ENCODE measurements around the gene CPS1.

The CPS1 gene

DNA sequence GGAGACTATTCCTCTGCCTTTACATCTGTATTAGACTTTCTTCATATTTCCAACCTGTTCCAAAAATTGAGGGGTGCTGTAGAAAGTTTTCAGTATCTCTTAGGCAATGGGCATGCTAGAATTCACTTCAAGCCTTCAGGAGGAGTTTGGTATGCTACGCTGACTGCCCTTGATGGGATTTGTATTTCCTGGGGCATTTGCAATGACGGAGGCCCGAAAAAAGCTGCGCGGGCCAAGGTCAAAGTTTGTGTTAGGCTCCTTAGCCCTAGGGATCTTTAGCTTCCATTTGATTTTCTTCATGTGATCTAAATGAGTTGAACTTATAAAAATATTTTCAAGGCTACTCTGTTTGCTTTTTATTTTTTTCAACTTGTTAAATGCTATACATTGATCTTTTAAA lies 5.1 kb downstream of the CPS1 start:
- H3K9me3 Mint-ChIP-seq, result no peaks in the 10 kb centered on the region
- H3K27ac Mint-ChIP-seq, result no peak overlapping the region
- H3K4me1 Mint-ChIP-seq (ENCODE audit: low read depth), result no peaks in the 10 kb centered on the region
- H3K27me3 Mint-ChIP-seq, result no peaks in the 10 kb centered on the region
- no peak overlapping the region for H3K4me3 Mint-ChIP-seq
- H3K36me3 Mint-ChIP-seq (ENCODE audit: low read depth), result no peaks in the 10 kb centered on the region

DNA sequence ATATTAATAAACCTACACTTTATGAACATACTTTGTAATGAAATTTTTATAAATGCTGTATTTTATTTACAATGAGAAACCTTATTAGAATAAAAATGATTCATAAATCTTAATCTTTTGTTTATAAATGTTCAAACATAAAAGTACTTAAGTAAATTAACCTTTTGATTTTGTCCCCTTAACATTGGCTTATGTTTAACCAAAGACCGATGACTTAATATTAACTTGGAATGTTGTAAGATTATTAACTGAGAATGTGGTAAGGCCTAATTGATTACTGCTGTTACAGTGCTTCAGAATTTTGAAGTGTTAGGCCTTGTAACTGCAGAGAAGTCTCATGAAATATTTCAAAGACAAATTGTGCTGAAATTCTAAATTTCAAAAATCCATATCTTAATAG lies 5.7 kb downstream of the CPS1 start:
- Mint-ChIP-seq H3K27ac (no peak overlapping the region), H3K36me3 (ENCODE audit: low read depth) (no peaks in the 10 kb centered on the region), H3K27me3 (no peaks in the 10 kb centered on the region), H3K4me1 (ENCODE audit: low read depth) (no peaks in the 10 kb centered on the region), H3K4me3 (no peak overlapping the region), H3K9me3 (no peaks in the 10 kb centered on the region)

DNA sequence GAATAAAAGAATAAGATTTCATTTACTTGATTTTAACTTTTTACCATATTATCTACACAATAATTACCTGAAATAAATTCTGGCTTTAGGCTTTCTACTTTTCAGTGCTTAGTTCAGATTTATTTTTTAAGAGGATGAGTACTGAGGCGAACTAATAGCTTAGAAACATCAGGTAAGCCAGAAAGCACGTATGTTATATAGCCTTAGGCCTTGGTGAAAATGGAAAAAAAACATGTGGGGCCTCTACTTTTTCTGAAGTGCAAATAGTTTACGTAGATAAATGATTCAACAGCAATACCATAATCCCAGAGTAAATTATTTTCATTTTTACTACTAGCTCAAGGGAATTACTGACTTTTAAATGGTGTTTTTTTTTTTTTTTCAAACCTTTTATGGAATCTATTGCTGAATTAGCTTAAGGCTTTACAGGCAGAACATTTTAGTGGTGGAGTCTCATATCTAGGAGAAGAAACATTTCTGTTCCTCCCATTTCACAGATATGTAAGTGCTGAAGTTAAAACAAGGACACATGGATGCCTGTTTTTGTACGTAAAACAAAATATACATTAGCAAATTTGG lies 6.2 kb downstream of the CPS1 start:
- Mint-ChIP-seq H3K4me3 (no peak overlapping the region), H3K9me3 (no peaks in the 10 kb centered on the region), H3K4me1 (ENCODE audit: low read depth) (no peaks in the 10 kb centered on the region), H3K27ac (no peak overlapping the region), H3K27me3 (no peaks in the 10 kb centered on the region), H3K36me3 (ENCODE audit: low read depth) (no peaks in the 10 kb centered on the region)

DNA sequence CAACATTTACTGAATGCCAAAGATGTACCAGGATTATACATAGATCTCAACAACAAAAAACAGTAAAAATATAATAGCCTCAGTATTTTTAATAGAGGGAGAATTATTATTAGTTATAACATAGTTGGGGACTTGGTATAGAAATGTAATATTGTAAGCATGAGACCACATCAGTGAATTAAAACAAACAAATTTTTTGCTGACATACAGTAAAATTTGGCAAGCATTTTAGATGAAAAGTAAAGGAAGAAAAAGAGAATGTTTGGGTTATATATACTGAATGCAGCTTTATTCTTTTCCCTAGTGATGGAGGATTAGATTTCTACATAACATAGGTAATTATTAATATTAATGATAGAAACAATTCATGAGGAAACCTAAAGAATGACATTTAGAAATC lies 10.9 kb downstream of the CPS1 start:
- no peaks in the 10 kb centered on the region for H3K4me1 Mint-ChIP-seq (ENCODE audit: low read depth)
- H3K4me3 Mint-ChIP-seq, result no peak overlapping the region
- H3K27me3 Mint-ChIP-seq, result peaks cover 5% of the 10 kb centered on the region
- H3K36me3 Mint-ChIP-seq (ENCODE audit: low read depth), result no peaks in the 10 kb centered on the region
- H3K9me3 Mint-ChIP-seq, result no peaks in the 10 kb centered on the region
- no peak overlapping the region for H3K27ac Mint-ChIP-seq

DNA sequence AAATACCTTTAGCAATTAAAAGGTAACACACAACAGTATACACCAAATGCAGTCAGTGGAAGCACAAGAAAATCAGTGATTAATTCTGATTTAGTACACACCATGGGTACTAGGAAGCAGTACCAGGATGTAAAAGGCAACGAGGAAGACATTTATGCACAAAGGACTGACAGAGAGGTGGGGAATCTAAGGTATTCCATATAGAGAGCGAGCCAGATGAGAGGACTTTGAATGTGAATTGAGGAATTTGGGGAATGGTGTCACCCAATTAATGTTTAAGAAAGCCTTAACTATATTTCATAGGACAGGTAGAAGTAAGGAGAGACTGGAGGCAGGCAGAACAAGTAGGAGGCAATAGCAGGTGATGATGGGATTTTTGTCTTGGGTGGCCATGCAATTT lies 11.7 kb downstream of the CPS1 start:
- Mint-ChIP-seq H3K4me1 (ENCODE audit: low read depth) (no peaks in the 10 kb centered on the region), H3K27me3 (peaks cover 5% of the 10 kb centered on the region), H3K4me3 (no peak overlapping the region), H3K9me3 (no peaks in the 10 kb centered on the region), H3K27ac (no peak overlapping the region), H3K36me3 (ENCODE audit: low read depth) (no peaks in the 10 kb centered on the region)

DNA sequence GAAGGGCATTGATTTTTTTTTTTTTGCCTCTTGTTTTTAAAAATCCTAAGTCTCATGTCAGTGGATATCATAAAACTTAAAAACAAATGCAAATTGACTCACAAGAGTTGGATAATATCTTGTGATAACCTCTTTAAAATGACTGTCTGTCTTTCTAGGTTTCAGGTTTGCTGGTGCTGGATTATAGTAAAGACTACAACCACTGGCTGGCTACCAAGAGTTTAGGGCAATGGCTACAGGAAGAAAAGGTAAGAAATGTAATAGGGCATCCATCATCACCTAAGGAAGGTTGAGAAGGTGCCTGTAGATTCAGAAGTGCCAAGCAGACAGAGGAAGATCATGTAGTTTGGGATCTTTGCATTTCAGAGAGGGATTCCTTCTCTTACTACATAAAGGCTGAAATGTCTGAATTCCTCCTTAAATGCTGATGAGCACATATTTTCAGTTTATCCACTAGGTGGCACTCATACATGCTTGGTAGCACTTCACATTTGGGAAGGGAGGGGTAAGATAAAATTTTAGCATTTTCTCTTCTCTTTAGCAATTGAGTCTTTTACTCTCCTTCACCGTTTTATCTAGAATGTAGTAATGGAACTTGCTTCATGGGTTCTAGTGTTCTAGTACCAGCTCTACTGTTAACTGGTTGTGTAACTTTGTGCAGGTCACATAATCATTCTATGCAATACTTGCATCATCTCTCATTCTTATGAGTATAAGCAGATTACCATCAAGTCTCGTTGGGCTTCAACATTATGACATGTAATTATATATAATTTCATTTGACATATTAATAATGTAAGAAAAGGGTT lies 21.1 kb downstream of the CPS1 start:
- Mint-ChIP-seq H3K4me1 (ENCODE audit: low read depth) (no peaks in the 10 kb centered on the region), H3K9me3 (no peaks in the 10 kb centered on the region), H3K27ac (no peak overlapping the region), H3K27me3 (no peaks in the 10 kb centered on the region), H3K36me3 (ENCODE audit: low read depth) (no peaks in the 10 kb centered on the region), H3K4me3 (no peak overlapping the region)

DNA sequence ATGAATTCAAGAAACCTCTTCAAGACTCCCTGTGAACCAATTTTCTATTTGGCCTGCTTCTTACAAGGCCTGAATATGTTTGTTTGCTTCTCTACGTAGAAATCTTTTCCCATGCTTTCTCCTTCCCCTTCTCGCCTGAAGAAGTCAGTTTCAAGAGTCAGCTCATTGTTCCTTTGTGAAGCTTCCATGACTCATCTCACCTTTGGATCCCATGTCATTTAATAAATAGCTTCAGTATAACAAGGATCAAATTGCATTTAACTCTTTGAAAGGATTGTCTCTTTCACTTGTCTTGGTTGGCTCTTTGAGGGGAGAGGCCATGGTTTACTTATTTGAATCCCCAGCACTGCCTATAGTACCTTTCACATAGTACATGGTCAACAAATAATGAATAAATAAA lies 28.4 kb downstream of the CPS1 start:
- no peak overlapping the region for H3K4me3 Mint-ChIP-seq
- H3K27ac Mint-ChIP-seq, result no peak overlapping the region
- no peaks in the 10 kb centered on the region for H3K36me3 Mint-ChIP-seq (ENCODE audit: low read depth)
- H3K4me1 Mint-ChIP-seq (ENCODE audit: low read depth), result no peaks in the 10 kb centered on the region
- no peaks in the 10 kb centered on the region for H3K27me3 Mint-ChIP-seq
- H3K9me3 Mint-ChIP-seq, result no peaks in the 10 kb centered on the region

DNA sequence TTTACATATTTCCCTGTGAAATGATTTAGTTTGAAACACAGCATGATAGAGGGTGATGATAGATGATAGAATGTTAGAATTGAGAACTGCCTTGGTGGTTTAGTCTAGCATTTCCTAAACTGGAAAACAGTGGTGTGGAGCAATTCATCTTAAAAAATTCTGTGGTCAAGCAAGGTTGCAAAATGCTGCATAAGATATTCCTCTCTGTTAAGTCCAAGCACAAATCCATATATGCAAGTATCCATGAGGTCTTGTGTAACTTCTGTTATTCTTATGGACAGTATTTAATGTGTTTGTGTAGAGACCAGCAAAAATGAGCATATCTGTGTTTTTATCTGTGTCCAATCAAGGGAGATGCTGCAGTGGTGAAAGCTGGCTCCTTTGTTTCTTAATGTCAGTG lies 30.0 kb downstream of the CPS1 start:
- Mint-ChIP-seq H3K4me1 (ENCODE audit: low read depth) (no peaks in the 10 kb centered on the region), H3K27me3 (no peaks in the 10 kb centered on the region), H3K27ac (no peak overlapping the region), H3K36me3 (ENCODE audit: low read depth) (no peaks in the 10 kb centered on the region), H3K4me3 (no peak overlapping the region), H3K9me3 (no peaks in the 10 kb centered on the region)

DNA sequence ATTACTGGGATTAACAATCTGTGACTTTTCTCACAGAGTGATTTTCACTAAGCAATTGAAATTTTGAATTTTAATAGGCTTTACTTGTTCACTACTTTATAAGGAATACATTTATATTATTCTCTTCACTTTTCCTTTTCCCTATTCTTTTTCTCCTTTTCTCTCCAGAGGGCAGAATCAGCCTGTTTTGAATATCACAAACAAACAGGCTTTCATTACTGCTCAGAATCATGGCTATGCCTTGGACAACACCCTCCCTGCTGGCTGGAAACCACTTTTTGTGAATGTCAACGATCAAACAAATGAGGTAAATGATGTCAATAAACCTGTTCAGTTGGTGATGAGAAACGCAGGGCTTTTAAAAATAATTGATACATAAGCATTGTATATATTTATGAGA lies 35.3 kb downstream of the CPS1 start:
- no peak overlapping the region for H3K4me3 Mint-ChIP-seq
- H3K9me3 Mint-ChIP-seq, result no peaks in the 10 kb centered on the region
- no peaks in the 10 kb centered on the region for H3K36me3 Mint-ChIP-seq (ENCODE audit: low read depth)
- no peaks in the 10 kb centered on the region for H3K4me1 Mint-ChIP-seq (ENCODE audit: low read depth)
- H3K27ac Mint-ChIP-seq, result no peak overlapping the region
- H3K27me3 Mint-ChIP-seq, result no peaks in the 10 kb centered on the region

DNA sequence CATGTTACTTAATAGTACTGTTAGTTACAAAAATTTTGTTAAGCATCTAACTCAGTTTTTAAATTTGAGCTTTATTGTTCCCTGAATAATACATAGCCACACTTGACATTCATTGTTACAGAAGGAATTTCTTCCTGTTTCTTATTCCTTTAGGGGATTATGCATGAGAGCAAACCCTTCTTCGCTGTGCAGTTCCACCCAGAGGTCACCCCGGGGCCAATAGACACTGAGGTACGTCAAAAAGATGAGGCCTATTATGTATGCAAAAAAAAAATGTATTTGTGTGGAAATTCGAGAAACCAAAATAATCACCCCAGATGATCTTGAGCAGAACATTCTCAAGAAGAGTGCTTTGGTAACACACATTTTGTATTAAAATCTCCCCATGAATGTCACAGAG lies 36.3 kb downstream of the CPS1 start:
- Mint-ChIP-seq H3K27ac (no peak overlapping the region), H3K36me3 (ENCODE audit: low read depth) (no peaks in the 10 kb centered on the region), H3K4me3 (no peak overlapping the region), H3K9me3 (peaks cover 1% of the 10 kb centered on the region), H3K27me3 (no peaks in the 10 kb centered on the region), H3K4me1 (ENCODE audit: low read depth) (no peaks in the 10 kb centered on the region)

DNA sequence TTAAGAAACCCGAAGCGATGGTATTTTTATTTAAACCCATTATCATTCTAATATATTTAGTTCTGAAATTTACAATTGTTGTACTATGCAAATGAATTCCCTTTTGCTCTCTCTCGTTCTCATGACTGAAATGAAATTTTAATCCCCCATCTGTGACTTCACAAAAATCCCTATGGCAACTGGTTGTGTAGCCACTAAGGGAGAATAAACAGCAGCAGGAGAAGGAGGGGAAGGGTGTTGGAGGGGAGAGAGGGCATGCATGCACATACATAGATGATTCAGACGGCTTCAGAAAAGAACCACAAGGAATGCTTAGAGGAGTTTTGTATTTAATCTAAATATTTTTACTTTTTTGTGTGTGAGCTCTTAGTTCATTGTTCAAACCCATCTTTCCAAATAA lies 36.8 kb downstream of the CPS1 start:
- no peaks in the 10 kb centered on the region for H3K4me1 Mint-ChIP-seq (ENCODE audit: low read depth)
- H3K27me3 Mint-ChIP-seq, result peaks cover 2% of the 10 kb centered on the region
- H3K27ac Mint-ChIP-seq, result no peak overlapping the region
- peaks cover 6% of the 10 kb centered on the region for H3K9me3 Mint-ChIP-seq
- no peaks in the 10 kb centered on the region for H3K36me3 Mint-ChIP-seq (ENCODE audit: low read depth)
- no peak overlapping the region for H3K4me3 Mint-ChIP-seq

DNA sequence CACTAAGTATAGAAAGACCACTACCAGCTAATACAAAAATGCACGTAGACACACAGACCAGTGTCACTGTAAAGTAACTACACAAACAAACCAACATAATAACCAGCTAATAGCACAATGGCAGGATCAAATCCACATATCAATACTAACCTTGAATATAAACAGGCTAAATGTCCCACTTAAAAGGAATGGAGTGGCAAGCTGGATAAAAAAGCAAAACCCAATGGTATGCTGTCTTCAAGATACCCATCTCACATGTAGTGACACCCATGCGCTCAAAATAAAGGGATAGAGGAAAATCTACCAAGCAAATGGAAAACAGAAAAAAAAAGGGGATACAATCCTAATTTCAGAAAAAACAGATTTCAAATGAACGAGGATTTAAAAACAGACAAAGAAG lies 41.8 kb downstream of the CPS1 start:
- H3K4me3 Mint-ChIP-seq, result no peak overlapping the region
- H3K27ac Mint-ChIP-seq, result no peak overlapping the region
- H3K27me3 Mint-ChIP-seq, result peaks cover 3% of the 10 kb centered on the region
- H3K9me3 Mint-ChIP-seq, result peaks cover 9% of the 10 kb centered on the region
- H3K4me1 Mint-ChIP-seq (ENCODE audit: low read depth), result no peaks in the 10 kb centered on the region
- no peaks in the 10 kb centered on the region for H3K36me3 Mint-ChIP-seq (ENCODE audit: low read depth)

DNA sequence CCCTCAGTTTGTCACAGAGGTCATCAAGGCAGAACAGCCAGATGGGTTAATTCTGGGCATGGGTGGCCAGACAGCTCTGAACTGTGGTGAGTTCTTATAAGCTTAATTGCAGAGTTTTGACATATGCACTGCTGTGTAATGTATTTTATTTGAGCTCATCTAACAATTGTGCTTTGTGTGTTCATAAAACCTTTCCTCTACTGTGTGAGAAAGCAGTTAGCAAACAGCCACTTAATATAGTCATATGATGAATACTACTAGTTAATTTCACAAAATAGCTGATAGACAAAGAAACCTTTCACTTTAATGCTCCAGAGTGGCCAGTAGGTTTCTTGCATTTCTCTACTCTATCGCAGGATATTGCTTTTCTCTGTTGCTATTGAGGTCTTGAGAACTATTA lies 43.1 kb downstream of the CPS1 start:
- H3K4me1 Mint-ChIP-seq (ENCODE audit: low read depth), result no peaks in the 10 kb centered on the region
- peaks cover 5% of the 10 kb centered on the region for H3K27me3 Mint-ChIP-seq
- H3K27ac Mint-ChIP-seq, result no peak overlapping the region
- H3K36me3 Mint-ChIP-seq (ENCODE audit: low read depth), result no peaks in the 10 kb centered on the region
- peaks cover 9% of the 10 kb centered on the region for H3K9me3 Mint-ChIP-seq
- H3K4me3 Mint-ChIP-seq, result no peak overlapping the region

DNA sequence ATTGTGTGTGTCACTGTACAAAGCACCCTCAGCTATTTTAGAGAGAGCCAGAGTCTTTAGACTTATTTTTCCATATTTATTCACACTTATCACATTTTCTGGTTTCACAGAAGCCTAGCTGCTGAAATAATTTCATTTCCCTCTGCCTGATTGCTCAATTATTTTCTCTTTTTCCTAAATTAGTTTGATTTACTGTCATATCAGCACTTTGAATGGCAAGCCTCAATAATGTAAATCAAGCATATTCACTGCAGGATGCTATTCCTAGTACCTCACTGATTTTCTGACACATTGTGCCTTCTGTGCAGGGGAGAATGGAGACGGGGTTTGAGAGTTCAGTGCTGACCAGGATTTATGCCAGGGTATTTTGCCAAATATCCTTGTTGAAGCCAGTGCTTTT lies 48.3 kb downstream of the CPS1 start:
- Mint-ChIP-seq H3K4me1 (ENCODE audit: low read depth) (no peaks in the 10 kb centered on the region), H3K9me3 (no peaks in the 10 kb centered on the region), H3K27ac (no peak overlapping the region), H3K4me3 (no peak overlapping the region), H3K27me3 (peaks cover 4% of the 10 kb centered on the region), H3K36me3 (ENCODE audit: low read depth) (no peaks in the 10 kb centered on the region)

DNA sequence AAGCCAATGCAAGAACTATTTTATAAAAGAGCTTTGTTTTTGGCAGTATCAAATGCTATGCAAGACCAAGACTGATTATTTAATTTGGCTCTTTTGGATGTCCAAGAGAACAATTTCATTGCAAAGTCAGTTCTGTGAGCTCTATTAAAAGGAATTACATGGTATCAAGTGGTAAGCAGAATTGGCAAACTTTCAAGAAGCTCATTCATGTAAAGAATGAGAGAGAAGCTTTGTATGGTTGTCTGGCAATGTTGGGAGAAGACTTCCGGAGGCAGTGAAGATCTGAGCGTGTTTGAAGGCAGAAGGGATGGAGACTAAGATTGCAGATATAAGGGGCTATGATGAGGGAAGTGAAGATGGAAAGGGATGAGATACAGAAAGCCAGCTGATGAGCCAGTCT lies 49.6 kb downstream of the CPS1 start:
- Mint-ChIP-seq H3K9me3 (no peaks in the 10 kb centered on the region), H3K4me3 (no peak overlapping the region), H3K27me3 (peaks cover 4% of the 10 kb centered on the region), H3K27ac (no peak overlapping the region), H3K4me1 (ENCODE audit: low read depth) (no peaks in the 10 kb centered on the region), H3K36me3 (ENCODE audit: low read depth) (no peaks in the 10 kb centered on the region)

DNA sequence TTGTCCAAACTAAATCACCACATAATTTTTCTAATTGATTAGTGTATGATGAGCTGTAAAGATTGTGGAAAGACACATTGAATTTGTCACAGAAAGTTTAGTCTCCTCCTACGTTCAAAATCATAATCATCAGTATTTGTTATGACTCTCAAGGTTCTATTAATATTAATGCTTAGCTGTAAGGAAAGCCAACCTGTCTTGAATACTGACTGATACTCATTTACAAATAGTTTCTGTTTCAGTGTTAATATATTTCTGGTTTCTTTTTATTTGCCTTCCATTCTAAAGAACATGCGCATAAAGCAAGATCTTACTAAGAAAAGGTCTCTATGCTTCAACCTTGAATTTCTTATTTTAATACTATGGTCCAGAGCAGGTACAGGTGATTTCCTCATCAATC lies 55.1 kb downstream of the CPS1 start:
- no peak overlapping the region for H3K27ac Mint-ChIP-seq
- no peaks in the 10 kb centered on the region for H3K36me3 Mint-ChIP-seq (ENCODE audit: low read depth)
- peaks cover 4% of the 10 kb centered on the region for H3K9me3 Mint-ChIP-seq
- no peaks in the 10 kb centered on the region for H3K27me3 Mint-ChIP-seq
- H3K4me1 Mint-ChIP-seq (ENCODE audit: low read depth), result no peaks in the 10 kb centered on the region
- no peak overlapping the region for H3K4me3 Mint-ChIP-seq
